ENCODE results near the gene AFG3L2. TPM values are rescaled to one million over a fixed set of nuclear protein-coding genes. Genes with fewer than 3 reads are reported as not detected.
"Not testable (repeated sequence)": the region's sequence is repeated elsewhere in the genome, so short reads cannot be mapped to it uniquely, and the experiment has no call there.

Gene AFG3L2
- 10 to 100 TPM; 66.3 to 77.8 (median 66.5) TPM for polyA plus RNA-seq (ENCODE audit: insufficient read length in 3 of 3)
- long read RNA-seq, donor 1, transcript AFG3L2-201 (17 exons, 3,247 nt), result major isoform, 5 of 14 reads
- long read RNA-seq, donor 1, partial matches to known transcripts, result 8 of 14 reads
- long read RNA-seq, donor 1, other reads (novel, unspliced or antisense), result 0 of 14 reads
- long read RNA-seq, donor 2, transcript AFG3L2-201 (17 exons, 3,247 nt), result major isoform, 7 of 12 reads
- long read RNA-seq, donor 2, partial matches to known transcripts, result 5 of 12 reads
- long read RNA-seq, donor 2, other reads (novel, unspliced or antisense), result 0 of 12 reads
- long read RNA-seq, donor 3, transcript AFG3L2-201 (17 exons, 3,247 nt), result major isoform, 14 of 31 reads
- long read RNA-seq, donor 3, partial matches to known transcripts, result 15 of 31 reads
- long read RNA-seq, donor 3, other reads (novel, unspliced or antisense), result 0 of 31 reads
- long read RNA-seq, donor 4, transcript AFG3L2-201 (17 exons, 3,247 nt), result major isoform, 10 of 33 reads
- long read RNA-seq, donor 4, partial matches to known transcripts, result 23 of 33 reads
- long read RNA-seq, donor 4, other reads (novel, unspliced or antisense), result 0 of 33 reads
- long read RNA-seq, donor 5, result 0 reads
- long read RNA-seq, donor 6, transcript AFG3L2-201 (17 exons, 3,247 nt), result major isoform, 5 of 24 reads
- long read RNA-seq, donor 6, partial matches to known transcripts, result 19 of 24 reads
- long read RNA-seq, donor 6, other reads (novel, unspliced or antisense), result 0 of 24 reads
- long read RNA-seq, donor 7, transcript AFG3L2-201 (17 exons, 3,247 nt), result major isoform, 10 of 37 reads
- long read RNA-seq, donor 7, partial matches to known transcripts, result 26 of 37 reads
- long read RNA-seq, donor 7, other reads (novel, unspliced or antisense), result 0 of 37 reads
- long read RNA-seq, donor 8, result 0 reads
- long read RNA-seq, donor 9, transcript AFG3L2-201 (17 exons, 3,247 nt), result major isoform, 9 of 28 reads
- long read RNA-seq, donor 9, partial matches to known transcripts, result 19 of 28 reads
- long read RNA-seq, donor 9, other reads (novel, unspliced or antisense), result 0 of 28 reads
- long read RNA-seq, donor 10, transcript AFG3L2-201 (17 exons, 3,247 nt), result major isoform, 10 of 26 reads
- long read RNA-seq, donor 10, partial matches to known transcripts, result 15 of 26 reads
- long read RNA-seq, donor 10, other reads (novel, unspliced or antisense), result 0 of 26 reads
- long read RNA-seq, donor 11, transcript AFG3L2-201 (17 exons, 3,247 nt), result major isoform, 8 of 21 reads
- long read RNA-seq, donor 11, partial matches to known transcripts, result 13 of 21 reads
- long read RNA-seq, donor 11, other reads (novel, unspliced or antisense), result 0 of 21 reads
- long read RNA-seq, donor 12, partial matches to known transcripts, result 0 of 4 reads
- long read RNA-seq, donor 12, other reads (novel, unspliced or antisense), result 0 of 4 reads
- long read RNA-seq, donor 13, result 0 reads
- long read RNA-seq, donor 14, transcript AFG3L2-201 (17 exons, 3,247 nt), result major isoform, 5 of 17 reads
- long read RNA-seq, donor 14, partial matches to known transcripts, result 12 of 17 reads
- long read RNA-seq, donor 14, other reads (novel, unspliced or antisense), result 0 of 17 reads
- long read RNA-seq, donor 15, partial matches to known transcripts, result 0 of 4 reads
- long read RNA-seq, donor 15, other reads (novel, unspliced or antisense), result 0 of 4 reads
- long read RNA-seq, donor 16, transcript AFG3L2-202 (2 exons, 3,367 nt), result minor isoform, 7 of 86 reads
- long read RNA-seq, donor 16, transcript AFG3L2-201 (17 exons, 3,247 nt), result major isoform, 24 of 86 reads
- long read RNA-seq, donor 16, partial matches to known transcripts, result 53 of 86 reads
- long read RNA-seq, donor 16, other reads (novel, unspliced or antisense), result 0 of 86 reads

DNA sequence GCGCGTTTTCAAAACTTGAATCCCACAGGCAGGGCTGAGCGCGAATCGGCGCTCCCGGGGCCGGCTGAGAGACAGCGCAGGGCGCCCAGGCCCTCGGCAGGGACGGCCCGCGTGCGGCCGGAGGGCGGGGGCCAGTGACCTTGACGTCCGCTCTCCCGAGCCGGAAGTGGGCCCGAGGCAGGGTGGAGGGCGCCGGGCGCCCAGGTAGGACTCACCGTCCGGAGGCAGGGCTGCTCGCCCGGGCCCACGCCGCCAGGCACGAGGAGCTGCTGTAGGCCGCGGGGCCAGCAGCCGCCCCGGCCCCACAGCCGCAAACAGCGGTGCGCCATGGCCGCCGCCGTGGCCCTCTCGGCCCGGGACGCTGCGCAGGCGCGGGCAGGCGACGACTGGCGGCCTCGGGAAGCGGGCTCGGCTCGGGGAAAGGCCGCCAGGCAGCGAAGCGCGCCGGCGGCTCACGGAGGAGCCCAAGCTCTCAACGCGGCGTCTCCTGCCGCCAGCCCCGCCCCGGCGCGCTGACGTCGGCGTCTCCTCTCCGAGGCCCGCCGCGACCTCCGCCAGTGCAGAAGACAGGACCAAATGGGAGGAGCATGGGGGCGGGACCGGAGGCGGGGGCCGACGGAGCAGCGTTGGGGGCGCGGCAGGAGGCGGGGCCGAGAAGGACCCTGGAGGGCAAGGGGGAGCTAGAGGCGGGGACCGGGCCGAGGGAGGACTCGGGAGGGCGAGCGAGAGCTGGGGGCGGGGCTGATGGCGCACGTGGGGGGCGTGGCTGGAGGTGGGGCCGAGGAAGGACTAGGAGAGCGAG is at the start of gene AFG3L2:
AFG3L2 (minus strand) TSS at position 474 of the 802 bp plus-strand sequence; CDS start at position 329, 145 bp downstream.
- DNase-seq (ENCODE audit: extremely low read depth in 1 of 11, low read depth in 9 of 11, low spot score in 4 of 11), result peak; percentile 95 to 100 (median 98)

DNA sequence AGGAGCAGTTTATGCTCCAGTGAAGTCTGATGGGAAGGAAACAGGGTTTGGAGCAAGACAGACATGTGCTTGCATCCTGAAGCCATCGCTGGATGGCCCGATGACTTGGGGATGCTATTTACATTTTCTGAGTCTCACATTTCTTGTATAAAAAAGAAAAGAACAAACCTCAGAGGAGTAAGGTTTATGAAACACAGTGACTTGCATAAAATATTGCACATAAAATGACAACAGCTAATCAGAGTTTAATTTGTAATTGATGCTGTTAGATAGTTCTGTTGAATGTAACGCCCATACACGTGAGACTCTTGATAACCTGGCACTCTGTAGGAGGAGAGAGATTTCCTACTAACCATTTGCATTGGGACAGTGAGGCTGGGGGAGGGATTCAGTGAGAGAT is 47.2 kb upstream of the AFG3L2 start:
- no peak for DNase-seq (ENCODE audit: extremely low read depth in 1 of 11, low read depth in 9 of 11, low spot score in 4 of 11)

DNA sequence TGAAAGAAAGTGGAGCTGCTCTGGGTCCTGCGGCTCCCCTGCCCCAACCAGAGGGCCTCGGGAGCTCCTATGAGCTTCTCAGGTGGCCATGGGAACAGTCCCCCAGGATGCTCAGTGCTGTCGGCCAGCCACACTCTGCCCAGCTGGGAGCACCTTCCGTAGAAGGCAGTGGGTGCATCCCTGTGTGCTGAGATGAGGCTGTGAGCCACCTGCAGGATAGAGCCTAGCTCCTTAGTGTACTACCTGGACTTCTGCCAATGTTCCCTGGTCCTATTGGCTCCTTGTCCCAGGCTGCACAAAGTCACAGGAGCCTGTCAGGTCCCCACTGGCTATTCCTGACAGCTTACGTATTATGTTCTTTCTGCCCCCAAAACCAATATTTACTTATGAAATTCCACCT is 46.8 kb upstream of the AFG3L2 start:
- no peak for DNase-seq (ENCODE audit: extremely low read depth in 1 of 11, low read depth in 9 of 11, low spot score in 4 of 11)

DNA sequence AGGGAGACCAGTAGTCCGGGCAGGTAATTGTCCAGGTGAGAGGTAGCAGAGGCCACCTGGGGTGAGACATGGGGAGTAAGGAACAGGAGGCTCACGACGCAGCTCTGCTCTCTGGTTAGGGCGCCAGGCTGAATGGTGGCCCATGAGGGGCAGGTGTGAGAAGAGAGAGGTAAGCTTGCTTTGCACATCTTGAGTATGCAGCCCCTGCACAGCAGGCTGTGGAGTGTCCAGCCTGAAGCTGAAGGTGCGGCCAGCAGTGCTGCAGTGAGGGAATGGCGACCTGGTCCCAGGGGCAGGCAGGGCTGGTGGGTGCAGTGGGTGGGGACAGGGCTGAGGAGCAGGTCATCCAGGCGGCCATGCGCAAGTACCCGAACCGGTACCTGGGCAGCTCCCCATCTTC is 46.4 kb upstream of the AFG3L2 start:
- DNase-seq (ENCODE audit: extremely low read depth in 1 of 11, low read depth in 9 of 11, low spot score in 4 of 11), result no peak

DNA sequence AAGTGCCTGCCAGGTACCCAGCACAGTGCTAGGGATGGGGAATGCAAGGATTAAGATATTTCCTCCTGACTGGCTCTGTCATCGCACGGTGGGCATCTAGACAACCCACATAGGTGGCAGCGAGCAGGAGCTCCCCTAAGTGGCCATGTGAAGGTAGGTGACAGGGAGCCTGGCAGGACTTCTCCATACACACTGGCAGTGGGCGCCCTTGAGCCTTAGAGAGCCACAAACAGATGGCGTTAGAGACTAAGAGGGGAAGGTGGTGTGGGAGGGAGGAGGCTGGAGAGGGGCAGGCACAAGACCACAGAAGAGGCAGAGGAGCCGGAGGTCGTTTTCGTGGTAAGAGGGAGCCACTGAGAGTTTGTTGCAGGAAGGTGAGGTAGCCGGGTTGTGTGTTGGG is 45.9 kb upstream of the AFG3L2 start:
- no peak for DNase-seq (ENCODE audit: extremely low read depth in 1 of 11, low read depth in 9 of 11, low spot score in 4 of 11)

DNA sequence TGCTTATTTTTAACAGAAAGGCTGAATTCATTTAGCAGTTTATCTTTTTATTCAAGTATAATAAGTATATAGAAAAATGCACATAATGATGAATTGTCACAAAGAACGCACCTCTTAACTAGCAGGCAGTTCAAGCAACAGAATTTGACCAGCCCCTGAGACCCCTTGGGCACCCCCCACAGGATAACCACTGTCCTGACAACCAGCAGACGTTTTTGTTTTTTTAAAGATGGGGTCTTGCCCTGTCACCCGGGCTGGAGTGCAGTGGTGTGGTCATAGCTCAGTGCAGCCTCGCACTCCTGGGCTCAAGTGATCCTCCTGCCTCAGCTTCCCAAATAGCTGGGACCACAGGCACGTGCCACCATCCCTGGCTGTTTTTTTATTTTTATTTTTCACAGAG is 44.7 kb upstream of the AFG3L2 start:
- DNase-seq (ENCODE audit: extremely low read depth in 1 of 11, low read depth in 9 of 11, low spot score in 4 of 11), result no peak

DNA sequence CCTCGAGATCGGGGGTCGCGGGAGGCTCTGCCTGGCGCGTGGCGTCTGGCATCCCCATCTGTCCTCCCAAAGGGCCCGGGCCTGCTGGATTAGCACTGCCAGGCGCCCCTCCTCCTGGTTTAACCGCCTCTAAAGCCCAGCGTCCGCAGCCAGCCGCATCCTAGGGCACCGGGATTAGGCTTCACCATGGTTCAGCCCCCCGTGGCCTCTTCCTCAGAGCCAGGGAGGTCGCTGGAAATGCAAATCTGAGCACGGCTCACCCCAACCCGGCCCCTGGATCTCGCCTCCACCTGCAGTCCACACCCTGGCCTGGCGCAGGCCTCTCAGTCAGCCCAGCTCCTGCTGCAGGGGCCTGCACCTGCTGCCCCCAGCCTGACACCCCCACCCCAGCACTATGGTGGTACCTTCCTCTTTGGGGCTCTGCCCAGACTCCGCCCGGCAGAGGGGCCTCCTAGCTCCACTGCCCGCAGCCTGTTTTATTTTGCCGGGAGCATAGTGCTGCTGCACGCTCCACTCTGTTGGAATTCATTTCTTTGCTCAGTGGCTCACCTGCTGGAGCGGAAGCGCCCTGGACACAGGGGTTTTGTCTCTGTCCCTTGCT is 43.9 kb upstream of the AFG3L2 start:
- peak in 8 of 11 donors; percentile 28 to 55 (median 39) for DNase-seq (ENCODE audit: extremely low read depth in 1 of 11, low read depth in 9 of 11, low spot score in 4 of 11)

DNA sequence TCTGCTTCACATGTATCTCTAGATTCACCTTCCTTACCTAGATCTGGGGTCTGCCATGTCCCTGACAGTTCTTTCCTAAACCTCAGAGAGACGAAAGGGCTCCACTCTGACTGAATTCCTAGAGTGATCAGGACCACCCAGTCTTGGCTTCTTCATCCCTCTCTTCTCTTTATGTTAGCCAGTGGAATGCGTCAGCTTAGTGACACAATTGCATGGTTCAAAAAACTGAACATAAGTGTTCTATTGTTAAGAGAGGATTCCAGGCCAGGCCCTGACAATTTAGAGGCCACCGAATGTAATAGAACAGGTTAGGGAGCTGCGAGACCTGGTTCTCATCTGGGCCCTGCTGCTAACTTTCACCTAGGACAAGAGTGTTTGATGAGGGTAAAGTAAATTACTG is 40.7 kb upstream of the AFG3L2 start:
- no peak for DNase-seq (ENCODE audit: extremely low read depth in 1 of 11, low read depth in 9 of 11, low spot score in 4 of 11)

DNA sequence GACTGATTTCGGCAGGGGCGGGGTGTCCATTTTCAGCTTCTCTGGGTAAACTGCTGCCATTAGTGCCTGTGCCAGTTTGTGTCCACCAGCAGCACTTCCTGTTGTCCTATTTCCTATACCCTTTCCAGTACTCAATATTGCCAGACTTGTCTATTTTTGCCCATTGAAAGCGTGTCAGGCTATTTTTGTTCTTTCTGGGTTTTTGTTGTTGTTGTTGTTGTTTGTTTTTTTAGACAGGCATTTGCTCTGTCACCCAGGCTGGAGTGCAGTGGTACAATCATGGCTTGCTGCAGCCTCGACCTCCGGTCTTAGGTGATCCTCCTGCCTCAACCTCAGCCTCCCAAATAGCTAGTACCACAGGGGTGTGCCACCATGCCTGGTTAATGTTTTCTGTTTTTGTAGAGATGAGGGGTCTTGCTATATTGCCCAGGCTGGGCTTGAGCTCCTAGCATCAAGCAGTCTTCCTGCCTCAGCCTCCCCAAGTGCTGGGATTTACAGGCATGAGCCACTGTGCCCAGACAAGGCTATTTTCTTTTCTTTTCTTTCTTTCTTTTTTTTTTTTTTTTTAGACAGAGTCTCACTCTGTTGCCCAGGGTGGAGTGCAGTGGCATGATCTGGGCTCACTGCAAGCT is 39.2 kb upstream of the AFG3L2 start:
- DNase-seq (ENCODE audit: extremely low read depth in 1 of 11, low read depth in 9 of 11, low spot score in 4 of 11), result no peak

DNA sequence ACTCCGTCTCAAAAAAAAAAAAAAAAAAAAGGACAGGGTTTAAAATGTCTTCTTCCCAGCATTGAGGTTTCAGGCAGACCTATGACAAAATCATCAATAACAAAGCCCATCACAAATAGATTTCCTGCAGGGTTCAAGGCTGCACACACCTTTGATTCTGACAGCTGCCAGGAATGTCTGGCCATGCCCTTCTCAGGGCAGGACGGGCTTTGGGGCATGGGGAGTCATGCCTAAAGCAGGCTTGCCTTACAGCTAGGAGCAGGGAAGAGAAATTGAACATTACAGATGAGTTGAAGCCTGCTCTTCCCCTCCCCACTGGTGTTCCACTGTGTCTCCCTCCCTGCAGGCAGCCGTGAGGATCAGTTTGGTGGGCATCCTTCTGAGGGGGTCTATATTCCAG is 34.4 kb upstream of the AFG3L2 start:
- DNase-seq (ENCODE audit: extremely low read depth in 1 of 11, low read depth in 9 of 11, low spot score in 4 of 11), result no peak

DNA sequence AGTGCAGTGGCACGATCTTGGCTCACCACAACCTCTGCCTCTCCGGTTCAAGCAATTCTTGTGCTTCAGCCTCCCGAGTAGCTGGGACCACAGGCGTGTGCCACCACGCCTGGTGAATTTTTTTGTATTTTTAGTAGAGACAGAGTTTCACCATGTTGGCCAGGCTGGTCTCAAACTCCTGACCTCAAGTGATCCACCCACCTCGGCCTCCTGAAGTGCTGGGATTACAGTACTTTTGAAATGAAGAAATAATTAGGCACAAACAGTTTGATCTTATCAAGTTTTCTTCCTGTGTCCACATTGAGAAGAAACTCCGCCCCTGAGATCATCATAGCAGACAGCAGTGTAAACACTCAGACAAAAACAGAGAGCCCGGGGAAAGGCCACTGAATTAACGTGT is 33.7 kb upstream of the AFG3L2 start:
- DNase-seq (ENCODE audit: extremely low read depth in 1 of 11, low read depth in 9 of 11, low spot score in 4 of 11), result not testable (repeated sequence)

DNA sequence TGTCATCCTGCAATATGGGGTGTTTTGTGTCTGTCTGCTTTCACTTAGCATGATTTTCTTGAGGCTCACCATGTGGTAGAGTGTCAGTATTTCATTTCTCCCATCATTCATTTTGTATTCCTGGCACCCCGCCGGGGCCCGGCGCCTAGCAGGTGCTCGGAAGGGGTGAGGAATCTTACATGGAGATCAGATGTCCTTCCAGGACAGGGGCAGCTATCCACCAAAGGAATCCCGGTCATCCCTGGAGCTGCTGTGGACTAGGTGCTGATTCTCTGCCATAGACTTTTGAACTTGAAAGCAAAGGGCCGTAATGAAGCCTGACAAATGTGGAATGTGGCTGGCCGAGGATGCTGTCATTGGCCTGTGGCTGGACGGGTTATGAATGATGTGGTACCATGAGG is 33.1 kb upstream of the AFG3L2 start:
- no peak for DNase-seq (ENCODE audit: extremely low read depth in 1 of 11, low read depth in 9 of 11, low spot score in 4 of 11)

DNA sequence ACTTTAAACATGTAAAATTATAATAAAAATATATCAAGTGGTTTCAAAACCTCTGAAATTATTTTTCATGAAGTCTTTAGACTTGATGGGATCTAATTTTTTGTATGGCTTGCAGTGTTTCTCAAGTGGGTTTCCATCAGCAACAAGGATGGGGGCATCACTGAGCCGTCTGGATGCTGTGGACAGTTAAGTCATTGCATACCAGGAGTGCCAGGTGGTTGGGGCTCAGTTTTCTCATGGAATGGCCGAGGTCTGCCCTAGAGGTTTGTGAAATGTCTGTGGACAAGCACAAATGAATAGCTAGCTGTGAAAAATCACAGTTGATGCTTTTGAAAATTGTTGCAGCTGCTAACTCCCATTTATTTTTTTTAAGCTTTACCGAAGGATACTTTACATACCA is 32.4 kb upstream of the AFG3L2 start:
- peak in 2 of 11 donors; percentile 7 to 23 for DNase-seq (ENCODE audit: extremely low read depth in 1 of 11, low read depth in 9 of 11, low spot score in 4 of 11)

DNA sequence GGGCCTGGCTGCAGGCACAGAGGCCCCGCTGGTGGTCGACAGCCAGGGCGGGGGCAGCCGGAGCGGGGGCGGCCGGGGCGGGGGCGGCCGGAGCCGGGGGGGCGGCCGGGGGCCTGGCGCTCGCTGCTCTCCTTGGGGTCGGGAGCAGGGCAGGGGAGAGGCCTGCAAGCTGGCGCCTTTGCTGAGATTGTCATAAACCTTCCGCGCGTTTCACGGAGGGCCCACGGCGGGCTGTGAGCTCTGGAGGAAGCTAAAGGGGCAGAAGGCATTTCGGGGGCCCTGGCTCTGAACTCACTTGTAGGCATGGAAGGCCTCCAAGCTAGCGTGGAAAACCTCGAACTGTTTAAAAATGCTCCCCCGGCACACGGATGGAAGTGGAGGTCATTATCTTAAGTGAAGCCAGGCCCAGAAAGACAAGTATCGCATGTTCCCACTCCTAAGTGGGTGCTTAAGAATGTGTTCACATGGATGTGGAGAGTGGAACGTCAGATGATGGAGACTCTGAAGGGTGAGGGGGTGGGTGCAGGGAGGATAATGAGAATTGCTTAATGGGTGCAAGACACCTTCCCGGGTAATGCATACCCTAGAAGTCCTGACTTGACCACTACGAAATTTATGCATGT is 31.3 kb upstream of the AFG3L2 start:
- peak in 3 of 11 donors; percentile 5 to 15 (median 12) for DNase-seq (ENCODE audit: extremely low read depth in 1 of 11, low read depth in 9 of 11, low spot score in 4 of 11)

DNA sequence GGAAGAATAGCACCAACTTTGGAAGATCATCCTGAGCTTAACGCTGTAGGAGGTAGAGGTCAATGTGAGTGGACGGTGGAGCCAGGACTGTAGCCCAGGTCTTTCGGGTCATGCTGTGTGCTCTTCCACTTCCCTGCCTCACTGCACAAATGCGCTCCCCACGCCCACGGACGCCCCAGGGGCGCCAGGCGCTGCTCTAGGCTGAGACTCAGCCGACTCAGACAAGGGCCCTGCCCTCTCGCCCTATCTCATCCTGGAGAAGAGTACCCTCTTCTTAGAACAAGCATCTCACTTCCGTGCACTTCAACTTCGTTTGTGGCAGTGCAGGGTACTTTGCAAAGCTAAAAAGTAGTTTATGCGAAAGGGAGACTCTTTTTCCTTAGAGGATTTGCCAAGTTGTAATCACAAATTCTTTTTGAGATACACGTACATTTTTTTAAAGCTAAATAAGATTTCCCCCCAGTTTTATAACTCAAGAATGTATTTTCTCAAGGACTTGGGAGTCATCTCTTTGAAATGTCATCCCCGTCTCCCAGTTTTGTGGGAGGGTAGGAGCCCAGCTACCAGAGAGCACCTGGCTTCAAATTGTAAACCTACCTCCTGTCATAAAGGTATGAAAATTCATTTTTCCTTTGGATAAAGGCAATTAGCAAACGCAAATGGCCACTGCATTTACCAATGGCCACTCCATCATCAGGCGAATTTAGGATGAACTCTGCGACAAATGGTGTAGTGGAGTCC is 29.5 kb upstream of the AFG3L2 start:
- no peak for DNase-seq (ENCODE audit: extremely low read depth in 1 of 11, low read depth in 9 of 11, low spot score in 4 of 11)
